ENCODE results near the gene DUSP16. TPM values are rescaled to one million over a fixed set of nuclear protein-coding genes. Genes with fewer than 3 reads are reported as not detected.
"Not testable (repeated sequence)": the region's sequence is repeated elsewhere in the genome, so short reads cannot be mapped to it uniquely, and the experiment has no call there.

DUSP16 gene
- total and polyA plus RNA-seq, 4 experiments from 2014 or later: 16.8 to 125 (median 72.5) TPM

- no peak for DNase-seq
- ChIA-PET CTCF (ENCODE audit: partially characterized antibody) (interaction anchor here (0.6 to 2.6 kb wide), 7 partner anchors 16 to 229 kb away, joined by 3 to 7 read pairs (median 4); no protein-coding TSS in a partner anchor), POLR2A (ENCODE audit: partially characterized antibody) (interaction anchor here (0.7 to 1.0 kb wide), 5 partner anchors 10 to 221 kb away, joined by 3 to 6 read pairs (median 3); no protein-coding TSS in a partner anchor)
- Mint-ChIP-seq H3K36me3 (peaks cover 0 to 6% of the 10 kb centered on the region in 2 donors), H3K27me3 (no peaks in the 10 kb centered on the region), H3K4me1 (peaks cover 15 to 33% (median 26%) of the 10 kb centered on the region in 4 donors), H3K27ac (peak overlapping the region; percentile 13 to 84 (median 68)), H3K4me3 (peak overlapping the region in 7 of 8 donors; percentile 32 to 67 (median 42)), H3K9me3 (no peaks in the 10 kb centered on the region)
- peaks cover 21% of the 10 kb centered on the region for H3K4me1 ChIP-seq (ENCODE audit: insufficient read depth, low read length)
- no peaks in the 10 kb centered on the region for H3K27me3 ChIP-seq (ENCODE audit: insufficient read depth, low read length)
- H3K27ac ChIP-seq (ENCODE audit: low read depth, low read length): no peak overlapping the region
- no peak overlapping the region for H3K4me3 ChIP-seq (ENCODE audit: low read length in 2 of 2)
- H3K9me3 ChIP-seq (ENCODE audit: control insufficient read depth in 1 of 2, low read length in 2 of 2): no peaks in the 10 kb centered on the region
- no peaks in the 10 kb centered on the region for H3K36me3 ChIP-seq (ENCODE audit: insufficient read depth, low read length)
- intact Hi-C loops (cut with micrococcal nuclease): no loop called here
Observed at GRCh38 chr12:12606781-12607589, 44.3 kb upstream of the DUSP16 start.

- CTCF ChIA-PET (ENCODE audit: partially characterized antibody): no interaction called here
- Mint-ChIP-seq H3K9me3 (no peaks in the 10 kb centered on the region), H3K36me3 (no peaks in the 10 kb centered on the region), H3K27me3 (no peaks in the 10 kb centered on the region), H3K27ac (no peak overlapping the region), H3K4me1 (peaks cover 13 to 18% (median 17%) of the 10 kb centered on the region in 4 donors), H3K4me3 (no peak overlapping the region)
- POLR2A ChIA-PET (ENCODE audit: partially characterized antibody): no interaction called here
- H3K4me3 ChIP-seq (ENCODE audit: low read length in 2 of 2): no peak overlapping the region
- H3K27me3 ChIP-seq (ENCODE audit: insufficient read depth, low read length): no peaks in the 10 kb centered on the region
- intact Hi-C loops (cut with micrococcal nuclease): no loop called here
- DNase-seq: no peak
- no peaks in the 10 kb centered on the region for H3K9me3 ChIP-seq (ENCODE audit: control insufficient read depth in 1 of 2, low read length in 2 of 2)
- no peaks in the 10 kb centered on the region for H3K36me3 ChIP-seq (ENCODE audit: insufficient read depth, low read length)
- H3K4me1 ChIP-seq (ENCODE audit: insufficient read depth, low read length): peaks cover 10% of the 10 kb centered on the region
- no peak overlapping the region for H3K27ac ChIP-seq (ENCODE audit: low read depth, low read length)
Observed at GRCh38 chr12:12604740-12605139, 42.1 kb upstream of the DUSP16 start.

GRCh38 chr12:12600659-12601058, 38.0 kb upstream of the DUSP16 start:
- Histone ChIP-seq H3K4me1 (ENCODE audit: insufficient read depth, low read length) (no peaks in the 10 kb centered on the region), H3K36me3 (ENCODE audit: insufficient read depth, low read length) (no peaks in the 10 kb centered on the region), H3K4me3 (ENCODE audit: low read length in 2 of 2) (no peak overlapping the region), H3K27ac (ENCODE audit: low read depth, low read length) (no peak overlapping the region), H3K9me3 (ENCODE audit: control insufficient read depth in 1 of 2, low read length in 2 of 2) (no peaks in the 10 kb centered on the region), H3K27me3 (ENCODE audit: insufficient read depth, low read length) (no peaks in the 10 kb centered on the region)
- H3K9me3 Mint-ChIP-seq: no peaks in the 10 kb centered on the region
- H3K4me3 Mint-ChIP-seq: no peak overlapping the region
- H3K4me1 Mint-ChIP-seq: peaks cover 0 to 2% (median 0%) of the 10 kb centered on the region in 4 donors
- intact Hi-C loops (cut with micrococcal nuclease): no loop called here
- H3K27ac Mint-ChIP-seq: no peak overlapping the region
- CTCF ChIA-PET (ENCODE audit: partially characterized antibody): interaction anchor here (1.3 to 2.0 kb wide), 3 partner anchors 9 to 136 kb away, joined by 4 to 6 read pairs (median 6); no protein-coding TSS in a partner anchor
- no peaks in the 10 kb centered on the region for H3K36me3 Mint-ChIP-seq
- DNase-seq: no peak
- POLR2A ChIA-PET (ENCODE audit: partially characterized antibody): no interaction called here
- no peaks in the 10 kb centered on the region for H3K27me3 Mint-ChIP-seq

- CTCF ChIA-PET (ENCODE audit: partially characterized antibody): interaction anchor here (2.0 kb wide), 1 partner anchor 137 kb away, joined by 6 read pairs; no protein-coding TSS in a partner anchor
- no peak for DNase-seq
- Histone ChIP-seq H3K27me3 (ENCODE audit: insufficient read depth, low read length) (no peaks in the 10 kb centered on the region), H3K4me1 (ENCODE audit: insufficient read depth, low read length) (no peaks in the 10 kb centered on the region), H3K27ac (ENCODE audit: low read depth, low read length) (no peak overlapping the region), H3K9me3 (ENCODE audit: control insufficient read depth in 1 of 2, low read length in 2 of 2) (no peaks in the 10 kb centered on the region), H3K36me3 (ENCODE audit: insufficient read depth, low read length) (no peaks in the 10 kb centered on the region), H3K4me3 (ENCODE audit: low read length in 2 of 2) (no peak overlapping the region)
- H3K27ac Mint-ChIP-seq: no peak overlapping the region
- intact Hi-C loops (cut with micrococcal nuclease): no loop called here
- H3K36me3 Mint-ChIP-seq: no peaks in the 10 kb centered on the region
- no peak overlapping the region for H3K4me3 Mint-ChIP-seq
- peaks cover 0 to 2% (median 0%) of the 10 kb centered on the region in 4 donors for H3K4me1 Mint-ChIP-seq
- POLR2A ChIA-PET (ENCODE audit: partially characterized antibody): no interaction called here
- H3K9me3 Mint-ChIP-seq: no peaks in the 10 kb centered on the region
- H3K27me3 Mint-ChIP-seq: no peaks in the 10 kb centered on the region
Observed at GRCh38 chr12:12599750-12600643, 37.3 kb upstream of the DUSP16 start.

- intact Hi-C loops (cut with micrococcal nuclease): no loop called here
- H3K4me1 Mint-ChIP-seq: peaks cover 0 to 2% (median 0%) of the 10 kb centered on the region in 4 donors
- DNase-seq: no peak
- H3K27me3 ChIP-seq (ENCODE audit: insufficient read depth, low read length): no peaks in the 10 kb centered on the region
- H3K9me3 ChIP-seq (ENCODE audit: control insufficient read depth in 1 of 2, low read length in 2 of 2): no peaks in the 10 kb centered on the region
- CTCF ChIA-PET (ENCODE audit: partially characterized antibody): interaction anchor here (2.0 kb wide), 1 partner anchor 138 kb away, joined by 6 read pairs; no protein-coding TSS in a partner anchor
- H3K27ac Mint-ChIP-seq: no peak overlapping the region
- no peak overlapping the region for H3K4me3 Mint-ChIP-seq
- no peaks in the 10 kb centered on the region for H3K36me3 Mint-ChIP-seq
- no peaks in the 10 kb centered on the region for H3K9me3 Mint-ChIP-seq
- H3K4me3 ChIP-seq (ENCODE audit: low read length in 2 of 2): no peak overlapping the region
- no peaks in the 10 kb centered on the region for H3K4me1 ChIP-seq (ENCODE audit: insufficient read depth, low read length)
- no peak overlapping the region for H3K27ac ChIP-seq (ENCODE audit: low read depth, low read length)
- H3K27me3 Mint-ChIP-seq: no peaks in the 10 kb centered on the region
- POLR2A ChIA-PET (ENCODE audit: partially characterized antibody): no interaction called here
- H3K36me3 ChIP-seq (ENCODE audit: insufficient read depth, low read length): no peaks in the 10 kb centered on the region
Observed at GRCh38 chr12:12598864-12599263, 36.2 kb upstream of the DUSP16 start.

- H3K27me3 Mint-ChIP-seq; H3K9me3 Mint-ChIP-seq; POLR2A ChIA-PET (ENCODE audit: partially characterized antibody); H3K27me3 ChIP-seq (ENCODE audit: insufficient read depth, low read length); H3K4me1 ChIP-seq (ENCODE audit: insufficient read depth, low read length); H3K4me1 Mint-ChIP-seq; DNase-seq; H3K4me3 ChIP-seq (ENCODE audit: low read length in 2 of 2); H3K36me3 Mint-ChIP-seq; CTCF ChIA-PET (ENCODE audit: partially characterized antibody); intact Hi-C loops (cut with micrococcal nuclease); H3K36me3 ChIP-seq (ENCODE audit: insufficient read depth, low read length); H3K9me3 ChIP-seq (ENCODE audit: control insufficient read depth in 1 of 2, low read length in 2 of 2); H3K4me3 Mint-ChIP-seq; H3K27ac ChIP-seq (ENCODE audit: low read depth, low read length): not testable (repeated sequence)
- H3K27ac Mint-ChIP-seq: peak overlapping the region in 1 of 7 donors; percentile 71
Observed at GRCh38 chr12:12596598-12596997, 33.9 kb upstream of the DUSP16 start.

GRCh38 chr12:12595929-12596328, 33.3 kb upstream of the DUSP16 start:
- intact Hi-C loops (cut with micrococcal nuclease); H3K9me3 ChIP-seq (ENCODE audit: control insufficient read depth in 1 of 2, low read length in 2 of 2); H3K9me3 Mint-ChIP-seq: not testable (repeated sequence)

More at GRCh38 chr12:12595929-12596328, 33.3 kb upstream of the DUSP16 start:
- DNase-seq; CTCF ChIA-PET (ENCODE audit: partially characterized antibody); H3K4me3 ChIP-seq (ENCODE audit: low read length in 2 of 2); H3K27me3 Mint-ChIP-seq; POLR2A ChIA-PET (ENCODE audit: partially characterized antibody); H3K27me3 ChIP-seq (ENCODE audit: insufficient read depth, low read length); H3K4me3 Mint-ChIP-seq; H3K4me1 Mint-ChIP-seq; H3K27ac ChIP-seq (ENCODE audit: low read depth, low read length); H3K36me3 Mint-ChIP-seq; H3K4me1 ChIP-seq (ENCODE audit: insufficient read depth, low read length); H3K36me3 ChIP-seq (ENCODE audit: insufficient read depth, low read length): not testable (repeated sequence)
- H3K27ac Mint-ChIP-seq: peak overlapping the region in 1 of 7 donors; percentile 9
